ENCODE measurements around the gene CACNA1E. TPM values are rescaled to one million over a fixed set of nuclear protein-coding genes. Genes with fewer than 3 reads are reported as not detected.

The CACNA1E gene
- total RNA-seq, 1 donor, result not detected

GRCh38 chr1:181618559-181618958, 135.2 kb downstream of the CACNA1E start:
- no peak for DNase-seq (ENCODE audit: low read depth)
- TF ChIP-seq CTCF (IDR thresholded peaks at IDR 0.05; ENCODE audit: insufficient read depth, low read length), result no peak
- H3K4me3 ChIP-seq (ENCODE audit: low read depth, low read length), result no peak overlapping the region

- H3K4me3 ChIP-seq (ENCODE audit: low read depth, low read length), result no peak overlapping the region
- no peak for TF ChIP-seq CTCF (IDR thresholded peaks at IDR 0.05; ENCODE audit: insufficient read depth, low read length)
- DNase-seq (ENCODE audit: low read depth), result no peak
Measured at GRCh38 chr1:181620183-181620582, 136.9 kb downstream of the CACNA1E start.

- H3K4me3 ChIP-seq (ENCODE audit: low read depth, low read length), result no peak overlapping the region
- no peak for TF ChIP-seq CTCF (IDR thresholded peaks at IDR 0.05; ENCODE audit: insufficient read depth, low read length)
- no peak for DNase-seq (ENCODE audit: low read depth)
Measured at GRCh38 chr1:181623850-181624249, 140.5 kb downstream of the CACNA1E start.

- no peak for DNase-seq (ENCODE audit: low read depth)
- H3K4me3 ChIP-seq (ENCODE audit: low read depth, low read length), result no peak overlapping the region
- TF ChIP-seq CTCF (IDR thresholded peaks at IDR 0.05; ENCODE audit: insufficient read depth, low read length), result no peak
Measured at GRCh38 chr1:181626279-181626938, 143.1 kb downstream of the CACNA1E start.

GRCh38 chr1:181630398-181630797, 147.1 kb downstream of the CACNA1E start:
- TF ChIP-seq CTCF (IDR thresholded peaks at IDR 0.05; ENCODE audit: insufficient read depth, low read length), result no peak
- no peak overlapping the region for H3K4me3 ChIP-seq (ENCODE audit: low read depth, low read length)
- no peak for DNase-seq (ENCODE audit: low read depth)

GRCh38 chr1:181630838-181631237, 147.5 kb downstream of the CACNA1E start:
- H3K4me3 ChIP-seq (ENCODE audit: low read depth, low read length), result no peak overlapping the region
- DNase-seq (ENCODE audit: low read depth), result no peak
- no peak for TF ChIP-seq CTCF (IDR thresholded peaks at IDR 0.05; ENCODE audit: insufficient read depth, low read length)

- no peak for TF ChIP-seq CTCF (IDR thresholded peaks at IDR 0.05; ENCODE audit: insufficient read depth, low read length)
- no peak for DNase-seq (ENCODE audit: low read depth)
- H3K4me3 ChIP-seq (ENCODE audit: low read depth, low read length), result no peak overlapping the region
Measured at GRCh38 chr1:181632492-181632891, 149.2 kb downstream of the CACNA1E start.

Data from fibroblast of the aortic adventitia (primary cell).